Measurements from ENCODE around the gene SMAD4.
"Not testable (repeated sequence)": the region's sequence is repeated elsewhere in the genome, so short reads cannot be mapped to it uniquely, and the experiment has no call there.

The SMAD4 gene

GRCh38 chr18:51107598-51108305 lies 77.7 kb downstream of the SMAD4 start:
- H3K27me3 ChIP-seq (ENCODE audit: insufficient read depth, low read length, poor library complexity, severe bottlenecking) = no peaks in the 10 kb centered on the region
- no peak overlapping the region for H3K4me2 ChIP-seq (ENCODE audit: low read depth, low read length, poor library complexity, severe bottlenecking)
- H3F3A ChIP-seq (ENCODE audit: low read depth) = no peaks in the 10 kb centered on the region
- H3K9me3 ChIP-seq (ENCODE audit: insufficient read depth, low read depth, low read length) = no peaks in the 10 kb centered on the region
- no peaks in the 10 kb centered on the region for H3K9me2 ChIP-seq (replicated peaks; ENCODE audit: low read depth, low read length)
- H2AFZ ChIP-seq (ENCODE audit: low read length) = peak overlapping the region; percentile 74
- peaks cover 10% of the 10 kb centered on the region for H3K4me1 ChIP-seq (ENCODE audit: insufficient read depth, low read length, poor library complexity, severe bottlenecking)
- no peak overlapping the region for H3K9ac ChIP-seq (ENCODE audit: low read depth, low read length, poor library complexity, severe bottlenecking)
- TF ChIP-seq CTCF (conservative IDR thresholded peaks at IDR 0.05; ENCODE audit: low read length) = no peak
- TF ChIP-seq EZH2phosphoT487 (IDR thresholded peaks at IDR 0.05; ENCODE audit: borderline replicate concordance) = no peak
- H3K4me3 ChIP-seq (ENCODE audit: low read length, poor library complexity, severe bottlenecking) = no peak overlapping the region
- no peaks in the 10 kb centered on the region for H3K36me3 ChIP-seq (ENCODE audit: insufficient read depth, low read length)
- no peaks in the 10 kb centered on the region for H3K79me2 ChIP-seq (ENCODE audit: insufficient read depth, low read length)
- H4K20me1 ChIP-seq (ENCODE audit: insufficient read depth, low read length, poor library complexity, severe bottlenecking) = no peaks in the 10 kb centered on the region

GRCh38 chr18:51108330-51108729 lies 78.3 kb downstream of the SMAD4 start:
- no peak overlapping the region for H3K4me2 ChIP-seq (ENCODE audit: low read depth, low read length, poor library complexity, severe bottlenecking)
- H2AFZ ChIP-seq (ENCODE audit: low read length) = no peak overlapping the region

GRCh38 chr18:51110073-51110797 lies 80.2 kb downstream of the SMAD4 start:
- TF ChIP-seq EZH2phosphoT487 (IDR thresholded peaks at IDR 0.05; ENCODE audit: borderline replicate concordance) (no peak), CTCF (conservative IDR thresholded peaks at IDR 0.05; ENCODE audit: low read length) (peak; percentile 69)
- Histone ChIP-seq H3F3A (ENCODE audit: low read depth) (no peaks in the 10 kb centered on the region), H3K27me3 (ENCODE audit: insufficient read depth, low read length, poor library complexity, severe bottlenecking) (no peaks in the 10 kb centered on the region), H3K9me3 (ENCODE audit: insufficient read depth, low read depth, low read length) (no peaks in the 10 kb centered on the region), H3K36me3 (ENCODE audit: insufficient read depth, low read length) (no peaks in the 10 kb centered on the region), H3K79me2 (ENCODE audit: insufficient read depth, low read length) (no peaks in the 10 kb centered on the region), H3K4me2 (ENCODE audit: low read depth, low read length, poor library complexity, severe bottlenecking) (no peak overlapping the region), H3K9ac (ENCODE audit: low read depth, low read length, poor library complexity, severe bottlenecking) (no peak overlapping the region), H3K4me1 (ENCODE audit: insufficient read depth, low read length, poor library complexity, severe bottlenecking) (peaks cover 10% of the 10 kb centered on the region), H4K20me1 (ENCODE audit: insufficient read depth, low read length, poor library complexity, severe bottlenecking) (no peaks in the 10 kb centered on the region), H2AFZ (ENCODE audit: low read length) (no peak overlapping the region), H3K9me2 (replicated peaks; ENCODE audit: low read depth, low read length) (no peaks in the 10 kb centered on the region), H3K4me3 (ENCODE audit: low read length, poor library complexity, severe bottlenecking) (no peak overlapping the region)

More at GRCh38 chr18:51108330-51108729, 78.3 kb downstream of the SMAD4 start:
- Histone ChIP-seq H3K4me3 (ENCODE audit: low read length, poor library complexity, severe bottlenecking) (no peak overlapping the region), H3K27me3 (ENCODE audit: insufficient read depth, low read length, poor library complexity, severe bottlenecking) (no peaks in the 10 kb centered on the region), H3K9ac (ENCODE audit: low read depth, low read length, poor library complexity, severe bottlenecking) (no peak overlapping the region), H3K79me2 (ENCODE audit: insufficient read depth, low read length) (no peaks in the 10 kb centered on the region), H3K36me3 (ENCODE audit: insufficient read depth, low read length) (no peaks in the 10 kb centered on the region), H3F3A (ENCODE audit: low read depth) (no peaks in the 10 kb centered on the region), H3K9me3 (ENCODE audit: insufficient read depth, low read depth, low read length) (no peaks in the 10 kb centered on the region), H3K4me1 (ENCODE audit: insufficient read depth, low read length, poor library complexity, severe bottlenecking) (peaks cover 10% of the 10 kb centered on the region), H4K20me1 (ENCODE audit: insufficient read depth, low read length, poor library complexity, severe bottlenecking) (no peaks in the 10 kb centered on the region), H3K9me2 (replicated peaks; ENCODE audit: low read depth, low read length) (no peaks in the 10 kb centered on the region)
- TF ChIP-seq CTCF (conservative IDR thresholded peaks at IDR 0.05; ENCODE audit: low read length) (no peak), EZH2phosphoT487 (IDR thresholded peaks at IDR 0.05; ENCODE audit: borderline replicate concordance) (no peak)

- H3K4me3 ChIP-seq (ENCODE audit: low read length, poor library complexity, severe bottlenecking); H3K36me3 ChIP-seq (ENCODE audit: insufficient read depth, low read length); H3K9ac ChIP-seq (ENCODE audit: low read depth, low read length, poor library complexity, severe bottlenecking); H3K4me2 ChIP-seq (ENCODE audit: low read depth, low read length, poor library complexity, severe bottlenecking); H3K27me3 ChIP-seq (ENCODE audit: insufficient read depth, low read length, poor library complexity, severe bottlenecking); H2AFZ ChIP-seq (ENCODE audit: low read length); H3F3A ChIP-seq (ENCODE audit: low read depth); H3K9me3 ChIP-seq (ENCODE audit: insufficient read depth, low read depth, low read length); H4K20me1 ChIP-seq (ENCODE audit: insufficient read depth, low read length, poor library complexity, severe bottlenecking); H3K9me2 ChIP-seq (replicated peaks; ENCODE audit: low read depth, low read length); H3K79me2 ChIP-seq (ENCODE audit: insufficient read depth, low read length): not testable (repeated sequence)
- H3K4me1 ChIP-seq (ENCODE audit: insufficient read depth, low read length, poor library complexity, severe bottlenecking) = peaks cover 10% of the 10 kb centered on the region
These were observed 81.8 kb downstream of the SMAD4 start for GRCh38 chr18:51111633-51112355.

GRCh38 chr18:51116996-51117395 lies 87.0 kb downstream of the SMAD4 start:
- H3K9me2 ChIP-seq (replicated peaks; ENCODE audit: low read depth, low read length); H4K20me1 ChIP-seq (ENCODE audit: insufficient read depth, low read length, poor library complexity, severe bottlenecking); H3K79me2 ChIP-seq (ENCODE audit: insufficient read depth, low read length); H3F3A ChIP-seq (ENCODE audit: low read depth); H3K36me3 ChIP-seq (ENCODE audit: insufficient read depth, low read length); H3K9ac ChIP-seq (ENCODE audit: low read depth, low read length, poor library complexity, severe bottlenecking); H3K4me3 ChIP-seq (ENCODE audit: low read length, poor library complexity, severe bottlenecking); H3K27me3 ChIP-seq (ENCODE audit: insufficient read depth, low read length, poor library complexity, severe bottlenecking); H3K4me1 ChIP-seq (ENCODE audit: insufficient read depth, low read length, poor library complexity, severe bottlenecking); H2AFZ ChIP-seq (ENCODE audit: low read length); H3K9me3 ChIP-seq (ENCODE audit: insufficient read depth, low read depth, low read length); H3K4me2 ChIP-seq (ENCODE audit: low read depth, low read length, poor library complexity, severe bottlenecking): not testable (repeated sequence)
